ENCODE measurements around the gene SMURF1. TPM values are rescaled to one million over a fixed set of nuclear protein-coding genes. Genes with fewer than 3 reads are reported as not detected.

The SMURF1 gene
- 20.9 and 21.6 TPM in 2 replicates for total RNA-seq

DNA sequence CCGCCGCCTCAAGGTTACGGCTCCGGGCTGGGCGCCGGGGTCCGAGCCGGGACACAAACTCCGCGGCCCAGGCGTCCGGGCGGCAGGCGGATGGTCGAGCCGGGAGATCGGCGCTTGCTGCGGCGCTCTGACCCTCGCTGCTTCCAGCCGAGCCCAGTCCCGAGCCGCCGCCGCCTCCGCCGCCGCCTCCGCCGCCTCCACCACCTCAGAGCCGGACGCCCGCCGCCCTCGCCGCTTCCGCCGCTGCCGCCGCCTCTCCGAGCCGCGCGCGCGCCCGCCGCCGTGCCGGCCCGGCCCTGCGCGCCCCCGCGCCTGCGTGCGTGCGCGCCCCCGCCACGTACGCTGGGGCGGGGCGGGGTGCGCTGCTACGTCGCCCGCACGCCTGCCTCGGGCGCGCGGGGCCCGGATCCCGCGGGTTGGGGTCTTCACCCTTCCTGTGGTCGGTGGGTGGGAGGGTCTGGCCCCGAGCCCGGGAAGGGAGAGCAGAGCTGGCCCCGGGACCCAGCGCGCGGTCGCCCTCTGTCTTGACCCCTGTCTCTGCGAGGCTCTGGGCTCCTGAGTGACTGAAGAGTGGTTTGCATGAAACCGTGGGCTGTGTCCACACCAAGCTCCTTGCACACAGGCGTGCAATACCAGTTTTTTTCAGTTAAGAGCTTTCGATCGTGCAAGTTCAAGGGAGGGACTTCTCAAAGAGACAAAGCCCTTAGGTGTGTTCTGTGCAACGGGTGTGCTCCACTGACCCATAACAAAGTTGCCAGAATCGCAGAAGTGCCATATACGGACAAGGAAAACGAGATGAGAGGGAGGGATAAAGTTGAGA is at the start of gene SMURF1:
SMURF1 (minus strand) TSS at position 256 of the 820 bp plus-strand sequence. CDS start 328 bp downstream, outside the sequence.

Other genes with a start within 250 kb of the SMURF1 start
- not detected in 2 replicates for gene KPNA7, start 64.0 kb upstream of the SMURF1 start, total RNA-seq
- gene MYH16, start 128.7 kb upstream of the SMURF1 start, total RNA-seq = not detected in 2 replicates
- gene ARPC1A, start 181.8 kb upstream of the SMURF1 start, total RNA-seq = 241 and 242 TPM in 2 replicates
- gene ARPC1B, start 230.6 kb upstream of the SMURF1 start, total RNA-seq = 818 and 938 TPM in 2 replicates

Measured in aortic smooth muscle cell (primary cell).